ENCODE data around the gene NES. TPM values are rescaled to one million over a fixed set of nuclear protein-coding genes. Genes with fewer than 3 reads are reported as not detected.

The NES gene
- polyA plus RNA-seq, 3 donors = not detected

- Histone ChIP-seq H3K4me1 (ENCODE audit: control insufficient read depth in 1 of 2, insufficient read depth in 2 of 2, low read length in 2 of 2) (peaks cover 20 to 22% of the 10 kb centered on the region in 2 donors), H2AFZ (ENCODE audit: insufficient read depth, low read depth, low read length, poor library complexity, severe bottlenecking) (no peak overlapping the region), H3K27ac (ENCODE audit: low read depth in 1 of 2, low read length in 2 of 2) (no peak overlapping the region), H4K20me1 (ENCODE audit: insufficient read depth, low read length) (peaks cover 6% of the 10 kb centered on the region), H3K36me3 (replicated peaks in 1 of 2; ENCODE audit: control insufficient read depth in 1 of 2, insufficient read depth in 2 of 2, low read length in 2 of 2) (no peaks in the 10 kb centered on the region), H3K27me3 (ENCODE audit: control insufficient read depth in 2 of 2, insufficient read depth in 2 of 2, low read length in 2 of 2) (peaks cover 40 to 54% of the 10 kb centered on the region in 2 donors), H3K79me2 (ENCODE audit: insufficient read depth, low read length) (no peaks in the 10 kb centered on the region), H3K9me3 (replicated peaks in 1 of 2; ENCODE audit: control insufficient read depth in 1 of 2, insufficient read depth in 1 of 2, low read length in 2 of 2) (peaks cover 0 to 15% of the 10 kb centered on the region in 2 donors), H3K4me3 (replicated peaks in 1 of 3; ENCODE audit: low read depth in 2 of 3, low read length in 3 of 3) (no peak overlapping the region), H3K4me2 (replicated peaks; ENCODE audit: extremely low read depth, low read length, poor library complexity, severe bottlenecking) (no peak overlapping the region), H3K9ac (ENCODE audit: insufficient read depth, low read length, poor library complexity, severe bottlenecking) (no peak overlapping the region)
- H3K27me3 Mint-ChIP-seq (ENCODE audit: low read depth in 3 of 3) = peaks cover 51 to 64% (median 57%) of the 10 kb centered on the region in 3 donors
- TF ChIP-seq CTCF (IDR thresholded peaks at IDR 0.05) = no peak
- H3K9me3 Mint-ChIP-seq = peaks cover 0 to 25% (median 10%) of the 10 kb centered on the region in 7 donors
- peak overlapping the region in 1 of 7 donors; percentile 10 for H3K27ac Mint-ChIP-seq
- peaks cover 28% of the 10 kb centered on the region for H3K4me1 Mint-ChIP-seq
- intact Hi-C loops (cut with micrococcal nuclease) = no loop called here
- DNase-seq = no peak
- WGBS (ENCODE audit: insufficient coverage) = 51% methylated on average over 2 of the region's 4 CpGs
- peak overlapping the region in 1 of 2 donors; percentile 20 for H3K4me3 Mint-ChIP-seq
- peaks cover 10 to 16% of the 10 kb centered on the region in 2 donors for H3K36me3 Mint-ChIP-seq
Measured at GRCh38 chr1:156708218-156708661, 31.0 kb upstream of the NES start.

GRCh38 chr1:156707417-156708217 lies 30.4 kb upstream of the NES start:
- no peak overlapping the region for H3K27ac Mint-ChIP-seq

More at GRCh38 chr1:156707417-156708217, 30.4 kb upstream of the NES start:
- Histone ChIP-seq H3K4me3 (replicated peaks in 1 of 3; ENCODE audit: low read depth in 2 of 3, low read length in 3 of 3) (no peak overlapping the region), H3K9me3 (replicated peaks in 1 of 2; ENCODE audit: control insufficient read depth in 1 of 2, insufficient read depth in 1 of 2, low read length in 2 of 2) (peaks cover 0 to 15% of the 10 kb centered on the region in 2 donors), H3K27me3 (ENCODE audit: control insufficient read depth in 2 of 2, insufficient read depth in 2 of 2, low read length in 2 of 2) (peaks cover 44 to 60% of the 10 kb centered on the region in 2 donors), H3K9ac (ENCODE audit: insufficient read depth, low read length, poor library complexity, severe bottlenecking) (no peak overlapping the region), H4K20me1 (ENCODE audit: insufficient read depth, low read length) (peaks cover 5% of the 10 kb centered on the region), H3K4me1 (ENCODE audit: control insufficient read depth in 1 of 2, insufficient read depth in 2 of 2, low read length in 2 of 2) (peaks cover 20 to 22% of the 10 kb centered on the region in 2 donors), H3K27ac (ENCODE audit: low read depth in 1 of 2, low read length in 2 of 2) (no peak overlapping the region), H2AFZ (ENCODE audit: insufficient read depth, low read depth, low read length, poor library complexity, severe bottlenecking) (no peak overlapping the region), H3K79me2 (ENCODE audit: insufficient read depth, low read length) (no peaks in the 10 kb centered on the region), H3K4me2 (replicated peaks; ENCODE audit: extremely low read depth, low read length, poor library complexity, severe bottlenecking) (no peak overlapping the region), H3K36me3 (replicated peaks in 1 of 2; ENCODE audit: control insufficient read depth in 1 of 2, insufficient read depth in 2 of 2, low read length in 2 of 2) (no peaks in the 10 kb centered on the region)
- no peak for DNase-seq
- H3K4me3 Mint-ChIP-seq = no peak overlapping the region
- peaks cover 0 to 25% (median 10%) of the 10 kb centered on the region in 7 donors for H3K9me3 Mint-ChIP-seq
- H3K4me1 Mint-ChIP-seq = peaks cover 28% of the 10 kb centered on the region
- H3K27me3 Mint-ChIP-seq (ENCODE audit: low read depth in 3 of 3) = peaks cover 56 to 71% (median 63%) of the 10 kb centered on the region in 3 donors
- no peak for TF ChIP-seq CTCF (IDR thresholded peaks at IDR 0.05)
- no CpG with 5 or more reads among the region's 8 CpGs for WGBS (ENCODE audit: insufficient coverage)
- peaks cover 8 to 13% of the 10 kb centered on the region in 2 donors for H3K36me3 Mint-ChIP-seq
- intact Hi-C loops (cut with micrococcal nuclease) = no loop called here
